Keratinocyte (primary cell): ENCODE data around the gene USP12. TPM values are rescaled to one million over a fixed set of nuclear protein-coding genes. Genes with fewer than 3 reads are reported as not detected.

Experiments used
- DNase-seq: peaks from one replicate; pipeline ENCODE4 v3.0.0-alpha.2; 2011; ENCODE audit warnings: low read depth, missing footprints, low spot score
- FAIRE-seq: peaks from 2 replicates; lab custom pipeline; 2011; peaks lifted over from hg19 to GRCh38; lab: Jason Lieb, UNC
- H2AFZ ChIP-seq: 2 replicates; pipeline ENCODE4 v1.6.0; 2012; ENCODE audit warnings: low read length, control low read depth, inconsistent platforms; ENCODE audit not compliant: control insufficient read depth
- H3K27ac ChIP-seq: 2 replicates; pipeline ENCODE4 v1.5.1; 2011; ENCODE audit warnings: low read length; ENCODE audit not compliant: control insufficient read depth, insufficient read depth
- H3K27me3 ChIP-seq: 3 replicates; pipeline ENCODE4 v1.6.0; 2011; ENCODE audit warnings: low read length; ENCODE audit not compliant: control insufficient read depth, insufficient read depth; ENCODE audit errors: extremely low read depth
- H3K36me3 ChIP-seq, 2 experiments: 2 replicates in 1 of 2; 3 replicates in 1 of 2; pipeline ENCODE4 v1.5.1; 2011; ENCODE audit warnings: low read length in 2 of 2, mild to moderate bottlenecking in 1 of 2; ENCODE audit not compliant: control insufficient read depth in 2 of 2, insufficient read depth in 2 of 2; ENCODE audit errors: extremely low read depth in 1 of 2
- H3K4me1 ChIP-seq: 3 replicates; pipeline ENCODE4 v1.5.1; 2011; ENCODE audit warnings: low read length; ENCODE audit not compliant: control insufficient read depth, insufficient read depth; ENCODE audit errors: extremely low read depth
- H3K4me2 ChIP-seq: 3 replicates; pipeline ENCODE4 v1.6.0; 2011; ENCODE audit warnings: low read depth, low read length; ENCODE audit not compliant: control insufficient read depth, insufficient read depth; ENCODE audit errors: extremely low read depth
- H3K4me3 ChIP-seq, 3 experiments: fragments of 200-600 bp in 1 of 3; sonication (generic) in 1 of 3; 2 replicates in 2 of 3; 3 replicates in 1 of 3; pipeline ENCODE4 v1.5.1; 2011 to 2016; ENCODE audit warnings: low read length in 3 of 3, mild to moderate bottlenecking in 3 of 3, control low read depth in 2 of 3, inconsistent platforms in 1 of 3, low read depth in 1 of 3, mixed read lengths in 1 of 3, mixed run types in 1 of 3, moderate library complexity in 1 of 3; ENCODE audit not compliant: control insufficient read depth in 2 of 3, insufficient read depth in 2 of 3; ENCODE audit errors: extremely low read depth in 1 of 3
- H3K79me2 ChIP-seq: 2 replicates; pipeline ENCODE4 v1.6.0; 2012; ENCODE audit warnings: low read length; ENCODE audit not compliant: control insufficient read depth, insufficient read depth
- H3K9ac ChIP-seq: 3 replicates; pipeline ENCODE4 v1.6.0; 2011; ENCODE audit warnings: low read length; ENCODE audit not compliant: control insufficient read depth, insufficient read depth; ENCODE audit errors: extremely low read depth
- H3K9me1 ChIP-seq: 3 replicates; pipeline ENCODE4 v1.6.0; 2011; ENCODE audit warnings: low read length; ENCODE audit not compliant: control insufficient read depth, insufficient read depth; ENCODE audit errors: extremely low read depth
- H3K9me3 ChIP-seq: 2 replicates; pipeline ENCODE4 v1.5.1; 2012; ENCODE audit warnings: low read depth, low read length; ENCODE audit not compliant: control insufficient read depth
- H4K20me1 ChIP-seq: 3 replicates; pipeline ENCODE4 v1.6.0; 2011; ENCODE audit warnings: low read length; ENCODE audit not compliant: control insufficient read depth, insufficient read depth; ENCODE audit errors: extremely low read depth
- CTCF ChIP-seq, 3 experiments: IDR thresholded peaks in 1 of 3; conservative IDR thresholded peaks in 1 of 3; optimal IDR thresholded peaks in 1 of 3; 2 replicates in 2 of 3; 3 replicates in 1 of 3; pipeline versions ENCODE3 to v1.5.1; 2011; ENCODE audit warnings: low read length in 3 of 3, mild to moderate bottlenecking in 3 of 3, moderate library complexity in 2 of 3, control low read depth in 1 of 3, inconsistent platforms in 1 of 3; ENCODE audit not compliant: insufficient read depth in 2 of 3; ENCODE audit errors: extremely low read depth in 1 of 3
- EZH2 ChIP-seq: IDR thresholded peaks from one replicate; pipeline ENCODE4 v1.6.1; 2012; ENCODE audit warnings: inconsistent platforms, mild to moderate bottlenecking, low read length, moderate library complexity
- dilution Hi-C: fragments of 300-500 bp; cut with MboI; formaldehyde crosslinking; loops from one replicate; pipeline ENCODE4 v1.7.0; 2020; ENCODE audit warnings: low sequenced_read_pairs; ENCODE audit not compliant: extremely low pct_ligation_motif_present
- polyA plus RNA-seq, 5 experiments: library from polyadenylated mRNA; depleted of rRNA in 3 of 5; stranded (reverse) in 3 of 5; stranded (forward) in 1 of 5; unstranded in 1 of 5; fragments of >200 nt; gene quantifications; 1 replicate in 1 of 5; 2 replicates in 3 of 5; 3 replicates in 1 of 5; pipeline versions ENCODE4 v1.2.1 to v1.2.3, GENCODE V29; 2011 to 2012; ENCODE audit warnings: missing spikeins in 2 of 5, low read depth in 1 of 5, low replicate concordance in 1 of 5

Gene USP12
- polyA plus RNA-seq, 1 donor (not counting 4 experiments of a cell fraction or from before 2014, with no cell fraction given): 20.7 TPM

- H4K20me1 ChIP-seq: no peaks in the 10 kb centered on the region
- peaks cover 42% of the 10 kb centered on the region for H3K79me2 ChIP-seq
Observed at GRCh38 chr13:27117158-27117557, 54.5 kb downstream of the USP12 start.

GRCh38 chr13:27113436-27113835 lies 58.2 kb downstream of the USP12 start:
- no peak overlapping the region for H3K4me3 ChIP-seq
- H3K9me1 ChIP-seq: no peaks in the 10 kb centered on the region
- no peak for FAIRE-seq
- no peaks in the 10 kb centered on the region for H3K9me3 ChIP-seq
- no peaks in the 10 kb centered on the region for H3K27me3 ChIP-seq
- H4K20me1 ChIP-seq: no peaks in the 10 kb centered on the region
- H3K4me1 ChIP-seq: peaks cover 7% of the 10 kb centered on the region
- H3K4me2 ChIP-seq: no peak overlapping the region
- H3K9ac ChIP-seq: no peak overlapping the region
- H2AFZ ChIP-seq: no peak overlapping the region
- H3K27ac ChIP-seq: no peak overlapping the region
- TF ChIP-seq EZH2 (no peak), CTCF (optimal IDR thresholded peaks at IDR 0.05 in 1 of 3, IDR thresholded peaks at IDR 0.05 in 1 of 3, conservative IDR thresholded peaks at IDR 0.05 in 1 of 3; ENCODE audit: extremely low read depth in 1 of 3, insufficient read depth in 2 of 3, low read length in 3 of 3) (no peak)
- dilution Hi-C loops: no loop called here
- H3K36me3 ChIP-seq: peaks cover 0 to 1% of the 10 kb centered on the region in 2 experiments
- peaks cover 22% of the 10 kb centered on the region for H3K79me2 ChIP-seq
- no peak for DNase-seq

More at GRCh38 chr13:27117158-27117557, 54.5 kb downstream of the USP12 start:
- TF ChIP-seq EZH2 (no peak), CTCF (optimal IDR thresholded peaks at IDR 0.05 in 1 of 3, IDR thresholded peaks at IDR 0.05 in 1 of 3, conservative IDR thresholded peaks at IDR 0.05 in 1 of 3; ENCODE audit: extremely low read depth in 1 of 3, insufficient read depth in 2 of 3, low read length in 3 of 3) (no peak)
- dilution Hi-C loops: no loop called here
- Histone ChIP-seq H3K27ac (no peak overlapping the region), H3K4me2 (no peak overlapping the region), H3K27me3 (no peaks in the 10 kb centered on the region), H2AFZ (no peak overlapping the region), H3K4me3 (no peak overlapping the region), H3K9ac (no peak overlapping the region), H3K36me3 (peaks cover 0 to 1% of the 10 kb centered on the region in 2 experiments), H3K4me1 (no peaks in the 10 kb centered on the region), H3K9me1 (no peaks in the 10 kb centered on the region), H3K9me3 (no peaks in the 10 kb centered on the region)
- FAIRE-seq: no peak
- no peak for DNase-seq
